Stimulated activated CD4-positive, alpha-beta T cell treated with anti-CD3 and anti-CD28 coated beads, Interleukin-4, amount 100 ng/mL, for 4 hours (primary cell): Measurements from ENCODE around the gene RFX5.
"Not testable (repeated sequence)": the region's sequence is repeated elsewhere in the genome, so short reads cannot be mapped to it uniquely, and the experiment has no call there.

ENCODE experiments used
- DNase-seq, 2 experiments: peaks; one replicate each; pipeline ENCODE4 v3.0.0-alpha.2; 2020

RFX5 gene

DNA sequence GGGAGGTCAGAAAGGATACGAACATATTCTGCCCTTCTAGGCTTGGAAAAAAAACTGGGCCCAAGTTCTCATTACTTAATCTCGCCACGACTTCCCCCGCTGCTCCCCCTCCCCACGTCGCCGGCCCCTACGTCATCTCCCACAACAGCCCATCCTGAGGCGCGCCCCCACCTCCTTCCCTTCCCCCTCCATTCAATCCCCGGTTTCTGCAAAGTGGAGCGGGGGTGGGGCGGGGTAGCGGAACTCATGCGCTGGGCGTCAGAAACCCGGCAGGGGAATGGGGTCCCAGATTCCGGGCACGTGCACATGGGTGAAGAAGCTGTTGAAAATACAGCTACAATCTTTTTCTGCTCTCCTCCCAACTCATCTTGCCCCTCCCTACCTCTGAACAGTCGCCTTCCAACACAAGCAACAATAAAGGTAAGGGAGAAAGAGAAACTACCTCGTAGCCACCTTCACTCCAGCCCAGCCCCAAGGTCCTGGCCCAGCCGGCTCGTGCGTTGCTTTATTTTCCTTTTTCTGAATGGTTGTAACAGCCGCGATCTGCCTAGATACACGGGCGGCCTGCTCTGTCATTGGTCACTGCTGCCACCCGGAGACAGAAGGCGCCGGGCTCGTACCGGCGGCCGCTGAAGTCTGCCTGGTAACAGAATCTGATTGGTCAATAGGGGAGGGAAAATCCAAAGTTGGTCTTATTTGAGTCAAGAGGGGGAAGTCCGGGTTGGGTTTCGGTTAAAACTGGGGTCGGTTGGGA, at the start of gene RFX5:
RFX5 (minus strand) TSS at position 484 of the 754 bp plus-strand sequence. CDS start 932 bp downstream, outside the sequence.
- DNase-seq: peak; percentile 82 to 95

DNA sequence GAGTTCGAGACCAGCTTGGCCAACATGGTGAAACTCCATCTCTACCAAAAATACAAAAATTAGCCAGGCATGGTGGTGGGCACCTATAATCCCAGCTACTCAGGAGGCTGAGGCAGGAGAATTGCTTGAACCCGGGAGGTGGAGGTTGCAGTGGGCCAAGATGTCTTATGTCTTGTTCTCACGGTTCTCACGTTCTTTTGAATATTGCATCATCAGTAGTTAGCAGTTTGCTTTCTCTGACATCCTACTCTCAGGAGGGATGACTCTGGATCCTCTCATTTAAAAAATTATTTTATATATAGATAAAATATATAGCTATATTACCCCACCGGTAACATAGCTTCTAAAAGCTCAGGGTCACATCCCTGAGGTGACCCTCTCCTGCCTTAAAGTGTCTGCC, 49.2 kb upstream of the RFX5 start:
- DNase-seq: not testable (repeated sequence)

DNA sequence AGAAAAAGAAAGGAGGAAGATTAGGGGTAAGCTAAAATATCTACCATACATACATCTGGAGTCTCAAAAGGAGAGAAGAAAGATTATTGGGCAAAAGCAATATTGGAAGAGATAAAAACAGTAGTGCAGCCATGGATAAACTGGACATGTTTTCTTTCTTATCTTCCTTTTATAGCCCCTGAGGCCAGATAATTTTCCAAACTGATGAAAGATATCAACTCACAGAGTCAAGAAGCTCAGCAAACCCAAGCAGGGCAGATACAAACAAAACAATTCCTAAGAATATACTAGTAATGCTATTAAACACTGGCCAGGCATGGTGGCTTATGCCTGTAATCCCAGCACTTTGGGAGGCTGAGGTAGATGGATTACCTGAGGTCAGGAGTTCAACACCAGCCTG, 46.5 kb upstream of the RFX5 start:
- no peak for DNase-seq

DNA sequence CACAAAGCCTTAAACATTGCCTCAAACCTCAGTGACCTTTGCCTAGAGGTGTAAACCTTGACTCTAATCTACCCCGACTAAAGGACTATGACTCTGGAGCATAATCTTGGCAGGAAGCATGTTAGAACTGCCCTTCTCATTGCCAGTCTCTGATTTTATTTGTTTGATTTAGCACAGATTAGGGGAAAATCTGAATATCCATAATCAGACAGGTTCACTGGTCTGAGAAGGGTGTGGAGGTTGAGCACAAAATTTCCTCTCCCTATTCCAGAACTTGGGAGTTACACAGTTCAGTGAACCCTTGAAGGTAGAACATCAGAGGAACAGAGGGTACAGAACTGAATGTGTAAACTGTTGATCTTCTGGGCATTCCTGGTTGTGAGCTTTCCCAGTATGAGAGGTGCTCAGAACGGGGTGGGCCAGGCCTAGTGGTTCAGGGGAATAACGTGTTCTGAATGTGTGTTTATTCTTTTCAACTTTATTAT, 44.1 kb upstream of the RFX5 start:
- no peak for DNase-seq

DNA sequence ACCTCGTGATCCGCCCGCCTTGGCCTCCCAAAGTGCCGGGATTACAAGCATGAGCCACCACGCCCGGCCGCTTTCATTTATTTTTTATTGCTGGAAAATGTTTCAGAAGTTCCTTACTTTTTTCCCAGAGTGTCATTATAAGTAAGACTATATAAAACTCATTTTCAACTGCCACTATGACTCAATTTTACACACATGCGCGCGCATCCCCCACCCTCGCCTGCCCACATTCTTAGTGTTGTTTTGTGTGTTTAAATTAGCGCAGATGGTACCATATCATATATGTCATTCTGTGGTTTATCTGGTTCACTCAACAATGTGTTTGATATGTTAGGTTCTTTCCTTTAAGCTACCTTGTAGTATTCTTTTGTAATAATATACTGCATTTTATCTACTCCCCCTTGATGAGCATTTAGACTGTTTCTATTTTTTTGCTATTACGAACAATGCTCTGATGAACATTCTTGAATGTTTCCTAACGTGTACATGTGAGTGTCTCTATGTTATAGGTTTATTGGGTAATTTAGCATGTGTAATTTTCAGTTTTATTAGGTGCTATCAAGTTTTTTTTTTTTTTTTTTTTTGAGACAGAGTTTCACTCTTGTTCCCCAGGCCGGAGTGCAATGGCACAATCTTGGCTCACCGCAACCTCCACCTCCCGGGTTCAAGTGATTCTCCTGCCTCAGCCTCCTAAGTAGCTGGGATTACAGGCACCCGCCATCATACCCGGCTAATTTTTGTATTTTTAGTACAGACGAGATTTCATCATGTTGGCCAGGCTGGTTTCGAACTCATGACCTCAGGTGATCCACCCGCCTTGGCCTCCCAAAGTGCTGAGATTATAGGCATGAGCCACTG, 43.4 kb upstream of the RFX5 start:
- DNase-seq: not testable (repeated sequence)

DNA sequence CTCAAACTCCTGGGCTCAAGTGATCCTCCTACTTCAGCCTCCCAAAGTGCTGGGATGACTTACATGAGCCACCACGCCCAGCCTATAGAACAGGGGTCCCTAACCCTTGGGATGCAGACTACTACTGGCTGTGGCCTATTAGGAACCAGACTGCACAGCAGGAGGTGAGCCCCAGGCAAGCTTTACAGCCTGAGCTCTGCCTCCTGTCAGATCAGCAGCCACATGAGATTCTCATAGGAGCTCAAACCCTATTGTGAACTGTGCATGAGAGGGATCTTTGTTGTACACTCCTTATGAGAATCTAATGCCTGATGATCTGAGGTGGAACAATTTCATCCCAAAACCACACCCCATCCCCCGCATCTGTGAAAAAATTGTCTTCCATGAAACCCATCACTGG, 39.0 kb upstream of the RFX5 start:
- no peak for DNase-seq

DNA sequence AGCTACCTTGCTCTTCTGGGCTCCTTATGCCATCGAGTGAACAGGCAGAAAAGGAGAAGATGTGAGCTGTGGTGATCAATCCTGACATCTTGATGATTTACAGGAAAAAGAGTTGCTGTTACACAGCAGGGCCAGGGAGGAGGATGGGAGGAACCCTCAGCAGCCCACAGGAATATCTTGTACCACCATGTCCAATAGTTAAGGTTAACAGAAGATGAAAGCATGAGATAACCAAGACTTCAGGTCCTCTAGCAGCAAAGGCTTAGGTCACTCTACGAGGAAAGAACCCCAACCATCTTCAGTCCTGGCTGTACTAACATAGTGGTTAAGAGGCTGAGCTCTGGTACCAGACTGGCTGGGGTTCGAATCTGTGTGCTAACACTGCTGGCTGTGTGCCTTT, 37.5 kb upstream of the RFX5 start:
- no peak for DNase-seq

DNA sequence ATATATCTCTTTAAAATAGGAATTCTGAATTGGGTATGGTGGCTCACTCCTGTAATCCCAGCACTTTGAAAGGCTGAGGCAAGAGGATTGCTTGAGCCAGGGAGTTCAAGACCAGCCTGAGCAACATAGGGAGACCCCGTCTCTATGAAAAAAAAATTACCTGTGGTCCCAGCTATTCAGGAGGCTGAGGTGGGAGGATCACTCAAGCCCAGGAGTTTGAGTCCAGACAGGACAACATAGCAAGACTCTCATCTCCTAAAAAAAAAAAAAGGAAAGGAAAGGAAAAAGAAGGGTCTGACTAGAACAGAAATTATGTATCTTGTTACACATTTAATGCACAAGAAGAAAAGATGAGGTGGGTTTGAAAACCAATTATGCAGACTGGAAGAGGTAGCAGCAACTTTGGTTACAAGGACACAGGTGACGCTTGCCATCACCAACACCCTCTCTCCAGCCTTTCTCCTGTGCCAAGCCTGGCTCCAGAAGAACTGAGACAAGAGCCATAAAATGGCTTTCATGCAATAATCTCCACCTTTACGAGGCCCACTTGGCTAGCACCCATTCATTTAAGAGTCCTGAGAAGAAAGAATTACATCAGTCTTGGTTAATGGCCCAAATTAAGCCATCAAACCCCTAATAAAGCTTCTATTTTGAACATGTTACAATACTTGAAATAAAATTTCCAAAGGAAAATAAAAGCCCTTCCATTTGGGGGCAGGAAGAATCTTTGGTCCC, 30.3 kb upstream of the RFX5 start:
- no peak for DNase-seq

DNA sequence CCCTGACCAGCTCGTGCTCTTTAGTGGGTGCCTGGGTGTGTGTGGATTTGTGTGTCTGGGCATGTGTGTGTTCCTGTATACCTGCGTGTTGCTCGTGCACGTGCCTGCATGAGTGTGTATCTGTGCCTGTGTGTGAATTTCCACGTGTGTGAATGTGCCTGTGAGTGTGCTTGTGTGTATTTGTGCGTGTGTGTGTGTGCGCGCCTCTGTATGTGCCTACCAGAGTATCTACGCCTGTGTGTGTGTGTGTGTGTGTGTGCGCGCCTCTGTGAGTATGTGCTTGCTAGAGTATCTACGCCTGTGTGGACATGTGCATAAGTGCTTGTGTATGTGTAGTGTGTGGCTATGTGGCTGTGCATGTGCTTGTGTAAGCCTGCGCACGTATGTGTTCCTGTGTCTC, 26.1 kb upstream of the RFX5 start:
- no peak for DNase-seq

DNA sequence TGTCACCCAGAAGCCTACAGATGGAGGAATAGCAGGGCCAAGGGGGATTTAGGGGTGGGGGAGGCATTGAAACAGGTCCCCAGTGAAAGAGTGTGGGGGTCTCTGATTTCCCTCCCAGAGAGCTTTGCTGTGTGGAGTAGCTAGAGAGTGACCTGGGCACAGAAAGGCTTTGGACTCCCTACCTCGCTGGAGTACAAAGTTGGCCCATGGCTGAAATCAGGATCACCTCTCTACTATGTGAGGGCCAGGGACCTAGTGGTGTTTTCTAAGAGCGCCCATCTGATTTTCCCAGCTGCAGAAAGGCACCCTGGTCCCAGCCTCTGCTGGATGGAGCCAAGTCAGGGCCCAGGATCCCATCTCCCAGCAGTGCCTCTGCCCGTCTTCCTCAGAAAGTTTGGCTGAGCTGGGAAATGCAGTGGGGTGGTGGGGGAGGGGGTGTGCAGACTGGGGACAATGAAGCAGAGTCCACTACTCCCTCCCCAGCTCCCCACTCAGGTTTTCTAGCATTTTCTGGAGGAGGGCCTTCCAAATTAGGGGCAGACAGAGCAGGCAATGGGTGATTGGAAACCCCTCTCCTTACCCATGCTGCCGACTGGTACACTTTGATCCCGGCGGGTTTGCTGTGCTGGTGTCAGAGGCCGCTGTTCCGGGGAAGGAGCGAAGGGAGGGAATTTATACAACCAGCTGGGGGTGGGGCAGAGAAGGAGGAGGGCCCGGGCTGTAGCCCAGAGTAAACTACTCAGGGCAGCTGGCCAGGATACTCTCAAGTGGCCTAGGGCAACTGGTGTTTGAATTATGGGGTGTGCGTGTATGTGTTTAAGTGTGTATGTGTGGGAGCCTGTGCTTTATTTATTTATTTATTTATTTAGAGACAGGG, 25.2 kb upstream of the RFX5 start, which contains the start of gene SELENBP1:
SELENBP1 (minus strand) TSS at position 648 of the 877 bp plus-strand sequence; CDS start at position 584, 64 bp downstream.
- no peak for DNase-seq

DNA sequence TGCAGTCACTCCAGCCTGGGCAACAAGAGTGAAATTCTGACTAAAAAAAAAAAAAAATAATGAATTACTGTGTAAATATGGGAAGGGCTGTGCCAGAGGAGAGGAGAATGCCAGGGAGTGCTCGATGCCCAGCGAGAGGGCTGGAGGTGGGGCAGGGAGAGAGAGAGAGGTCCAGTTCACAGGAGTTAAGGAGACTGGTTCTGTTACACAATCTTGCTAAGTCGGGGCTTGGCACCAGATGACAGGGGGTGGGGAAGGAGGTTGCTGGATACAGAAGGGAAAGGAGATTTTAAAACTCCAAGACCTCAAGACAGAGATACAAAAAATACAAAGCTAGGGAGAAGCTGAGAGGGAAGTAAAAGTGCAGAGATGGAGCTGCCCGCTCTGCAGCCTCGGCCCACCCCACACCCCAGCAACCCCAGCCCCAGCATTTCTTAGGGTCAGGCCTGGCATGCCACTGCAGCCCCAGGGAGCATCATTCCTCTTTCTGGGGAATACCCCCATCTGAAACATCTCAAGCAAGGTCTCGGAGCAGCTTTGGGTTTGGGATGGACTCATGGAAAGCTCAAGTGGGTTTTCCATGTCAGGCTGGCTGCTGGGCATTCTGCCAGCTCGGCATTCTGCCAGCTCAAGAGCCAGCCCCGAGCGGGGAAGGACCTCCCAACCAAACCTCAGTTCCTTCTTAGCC, 24.5 kb upstream of the RFX5 start:
- no peak for DNase-seq

DNA sequence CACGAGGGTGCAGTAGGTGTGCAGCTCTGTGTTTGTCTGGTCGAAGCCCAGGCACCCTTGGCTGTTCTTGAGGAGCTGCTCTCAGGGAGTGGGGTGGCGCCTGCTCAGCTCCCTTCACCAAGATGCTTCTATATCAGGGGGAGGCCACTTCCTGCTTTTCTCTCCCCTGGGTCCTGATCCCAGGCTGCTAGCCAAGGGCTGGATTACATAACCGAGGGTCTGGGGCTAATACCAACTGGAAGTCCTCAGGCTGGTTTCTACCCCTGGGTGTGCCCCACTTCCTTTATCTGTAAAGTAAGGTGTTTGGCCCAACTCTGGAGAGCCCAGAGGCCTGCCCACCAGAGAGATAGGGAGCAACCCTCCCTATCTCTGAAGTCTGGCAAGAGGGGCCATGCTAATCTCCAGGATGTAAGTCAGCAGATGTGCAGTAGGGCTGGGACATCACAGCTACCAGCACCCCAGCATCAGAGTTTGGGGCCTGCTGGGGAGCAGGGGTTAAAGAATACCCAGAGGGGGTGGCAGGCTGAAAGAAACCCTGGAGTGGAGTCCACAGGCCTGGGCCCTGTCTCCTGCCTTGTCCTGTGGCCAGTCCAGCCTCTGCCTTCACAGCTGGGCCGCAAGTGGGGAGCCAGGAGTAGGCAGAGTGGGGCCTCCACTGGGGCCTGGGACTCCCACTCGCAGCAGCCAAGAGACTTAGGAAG, 23.3 kb upstream of the RFX5 start:
- DNase-seq: no peak

DNA sequence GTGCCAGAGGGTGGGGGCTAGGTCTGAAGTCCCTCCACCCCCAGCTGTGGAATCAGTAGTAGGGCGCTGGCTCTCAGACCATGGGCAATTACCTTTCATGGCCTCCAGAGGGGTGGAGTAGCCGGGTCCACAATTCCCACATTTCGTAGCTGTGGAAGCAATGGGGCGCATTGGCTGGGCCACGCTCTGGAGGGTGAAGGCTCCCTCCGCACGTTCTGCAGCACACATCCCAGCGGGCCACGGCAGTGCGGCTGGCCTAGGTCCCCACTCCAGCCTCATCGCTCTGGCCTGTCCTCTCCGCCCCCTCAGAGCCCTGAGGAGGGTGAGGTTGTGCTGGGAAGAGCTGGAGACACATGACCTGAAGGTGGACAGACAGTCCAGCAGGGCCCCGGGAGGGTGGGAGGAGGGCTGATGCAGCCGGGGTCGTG, 22.6 kb upstream of the RFX5 start:
- no peak for DNase-seq

DNA sequence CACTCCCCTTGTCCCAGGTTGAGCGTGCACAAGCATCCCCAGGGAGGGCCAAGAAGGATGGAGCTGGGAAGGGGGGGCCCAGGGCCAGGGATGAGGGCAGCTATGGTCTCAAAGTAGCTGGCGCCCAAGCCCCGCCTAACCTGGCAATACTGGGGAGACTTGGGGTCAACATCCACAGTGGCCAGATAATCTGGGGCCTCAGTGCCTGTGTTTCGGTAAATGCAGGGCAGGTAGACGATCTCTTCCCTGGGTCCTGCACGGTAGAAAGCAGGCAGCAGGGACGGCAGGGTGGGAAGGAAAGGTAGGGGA, 22.2 kb upstream of the RFX5 start:
- no peak for DNase-seq

DNA sequence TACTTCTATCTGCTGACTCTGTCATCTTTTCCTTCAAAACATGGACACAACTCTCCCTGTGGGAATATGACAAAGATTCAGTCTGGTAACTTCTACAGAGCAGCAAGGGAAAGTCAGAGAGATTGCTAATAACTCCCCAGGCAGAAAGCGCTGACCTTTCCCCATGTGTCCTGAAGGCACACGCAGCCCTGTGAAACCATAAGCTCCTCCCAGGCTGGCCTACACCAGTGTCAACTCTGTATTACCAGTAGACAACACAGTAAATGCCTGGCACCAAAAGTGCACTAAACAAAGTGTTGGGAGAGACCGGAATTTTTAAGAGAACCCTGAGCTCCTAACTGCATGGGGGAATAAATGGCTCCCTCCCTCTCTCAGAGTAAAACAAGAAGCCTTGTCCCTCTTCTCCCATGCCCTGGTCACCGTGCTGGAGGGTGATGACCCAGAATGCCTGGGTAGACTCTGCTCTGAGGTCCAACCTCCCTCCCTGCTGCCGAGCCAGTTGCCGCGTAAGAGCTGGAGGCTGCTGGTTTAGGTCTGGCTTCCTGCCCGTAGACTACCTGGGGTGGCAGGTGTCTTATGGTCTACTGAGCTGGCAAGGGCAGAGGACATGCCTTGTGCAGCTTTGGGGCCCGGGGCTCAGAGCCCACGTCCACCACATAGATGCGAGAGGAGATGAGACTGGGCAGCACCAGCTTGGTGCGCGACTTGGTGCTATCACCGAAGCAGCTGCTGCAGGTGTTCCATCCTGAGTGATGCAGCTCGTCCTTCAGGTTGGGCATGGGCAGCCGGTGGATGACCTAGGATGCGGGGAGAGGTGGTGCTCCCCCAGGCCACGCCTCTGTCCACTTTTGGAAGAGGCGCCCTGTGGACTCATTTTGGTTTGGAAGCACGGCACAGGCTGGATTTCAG, 21.6 kb upstream of the RFX5 start:
- no peak for DNase-seq

DNA sequence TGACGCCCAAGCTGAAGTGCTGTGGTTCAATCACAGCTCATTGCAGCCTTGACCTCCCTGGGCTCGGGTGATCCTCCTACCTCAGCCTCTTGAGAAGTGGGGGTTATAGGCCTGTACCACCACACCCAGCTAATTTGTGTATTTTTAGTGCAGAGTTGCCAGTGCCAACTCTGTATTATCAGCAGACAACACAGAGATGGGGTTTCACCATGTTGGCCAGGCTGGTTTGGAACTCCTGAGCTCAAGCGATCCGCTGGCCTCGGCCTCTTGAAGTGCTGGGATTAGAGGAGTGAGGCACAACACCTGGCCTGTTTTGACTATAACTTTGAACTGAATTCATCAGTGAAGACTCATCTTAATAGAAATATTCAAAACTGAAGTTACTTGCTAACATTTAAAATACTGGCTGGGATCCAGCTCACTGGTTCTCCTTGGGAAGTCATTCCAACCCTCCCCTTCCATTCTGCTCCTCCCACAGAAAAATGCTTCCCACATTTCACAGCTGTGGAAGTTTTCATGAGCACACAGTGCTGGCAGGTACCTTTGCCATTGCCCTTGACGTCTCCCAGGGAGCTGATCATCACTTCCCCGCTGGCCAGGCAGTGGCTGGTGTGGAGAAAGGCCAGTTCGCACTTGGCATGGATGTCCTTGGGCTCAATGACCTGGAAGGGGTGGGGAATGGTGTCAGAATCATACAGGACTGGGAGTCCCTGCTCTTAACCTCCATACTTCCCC, 20.8 kb upstream of the RFX5 start:
- DNase-seq: no peak

DNA sequence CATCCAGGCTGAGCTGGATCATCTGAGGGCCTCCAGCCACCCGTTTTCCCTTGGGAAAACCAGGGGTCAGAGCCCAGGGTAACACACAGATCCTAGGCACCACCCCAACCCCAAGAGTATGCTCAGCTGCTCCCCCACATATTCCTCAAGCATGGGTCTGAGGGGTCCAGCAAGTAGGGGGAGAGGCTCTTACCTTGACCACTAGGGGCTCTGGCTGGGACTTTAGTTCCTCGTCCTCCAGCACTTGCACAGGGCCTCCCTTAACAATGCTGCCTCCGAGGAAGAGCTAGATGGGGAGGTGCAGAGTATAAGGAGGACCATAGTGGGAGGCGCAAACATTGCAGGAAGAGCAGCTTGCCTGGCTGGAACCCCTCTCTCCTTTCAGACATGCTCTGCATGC, 17.9 kb upstream of the RFX5 start:
- no peak for DNase-seq

DNA sequence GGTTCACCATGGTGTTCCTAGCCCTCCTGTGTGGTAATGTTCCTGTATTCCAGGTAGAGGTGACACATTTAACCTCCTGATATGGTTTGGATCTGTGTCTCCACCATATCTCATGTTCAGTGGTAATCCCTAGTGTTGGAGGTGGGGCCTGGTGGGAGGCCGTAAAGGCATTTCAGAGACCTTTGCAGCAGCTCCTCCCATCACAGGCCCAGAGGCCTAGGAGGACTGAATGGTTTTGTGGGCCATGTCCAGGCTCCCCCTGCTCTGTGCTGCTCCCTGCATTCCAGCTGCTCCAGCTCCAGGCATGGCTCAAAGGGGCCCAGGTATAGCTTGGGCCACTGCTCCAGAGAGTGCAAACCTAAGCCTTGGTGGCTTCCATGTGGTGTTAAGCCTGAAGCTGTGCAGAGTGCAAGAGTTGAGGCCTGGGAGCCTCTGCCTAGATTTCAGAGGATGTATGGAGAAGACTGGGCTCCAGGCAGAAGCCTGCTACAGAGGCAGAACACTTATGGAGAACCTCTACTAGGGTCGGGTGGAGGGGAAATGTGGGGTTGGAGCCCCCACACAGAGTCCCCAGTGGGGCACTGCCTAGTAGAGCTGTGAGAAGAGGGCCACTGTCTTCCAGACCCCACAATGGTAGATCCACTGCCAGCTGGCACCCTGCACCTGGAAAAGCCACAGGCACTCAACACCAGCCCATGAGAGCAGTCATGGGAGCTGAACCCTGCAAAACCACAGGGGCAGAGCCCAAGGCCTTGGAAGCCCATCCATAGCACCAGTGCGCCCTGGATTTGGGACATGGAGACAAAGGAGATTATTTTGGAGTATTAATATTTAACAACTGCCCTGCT, 15.5 kb upstream of the RFX5 start:
- DNase-seq: no peak
